ENCODE measurements around the gene LRRC25. TPM values are rescaled to one million over a fixed set of nuclear protein-coding genes. Genes with fewer than 3 reads are reported as not detected.

Gene LRRC25
- total RNA-seq, 1 experiment from 2014 or later = 0.12 TPM

DNA sequence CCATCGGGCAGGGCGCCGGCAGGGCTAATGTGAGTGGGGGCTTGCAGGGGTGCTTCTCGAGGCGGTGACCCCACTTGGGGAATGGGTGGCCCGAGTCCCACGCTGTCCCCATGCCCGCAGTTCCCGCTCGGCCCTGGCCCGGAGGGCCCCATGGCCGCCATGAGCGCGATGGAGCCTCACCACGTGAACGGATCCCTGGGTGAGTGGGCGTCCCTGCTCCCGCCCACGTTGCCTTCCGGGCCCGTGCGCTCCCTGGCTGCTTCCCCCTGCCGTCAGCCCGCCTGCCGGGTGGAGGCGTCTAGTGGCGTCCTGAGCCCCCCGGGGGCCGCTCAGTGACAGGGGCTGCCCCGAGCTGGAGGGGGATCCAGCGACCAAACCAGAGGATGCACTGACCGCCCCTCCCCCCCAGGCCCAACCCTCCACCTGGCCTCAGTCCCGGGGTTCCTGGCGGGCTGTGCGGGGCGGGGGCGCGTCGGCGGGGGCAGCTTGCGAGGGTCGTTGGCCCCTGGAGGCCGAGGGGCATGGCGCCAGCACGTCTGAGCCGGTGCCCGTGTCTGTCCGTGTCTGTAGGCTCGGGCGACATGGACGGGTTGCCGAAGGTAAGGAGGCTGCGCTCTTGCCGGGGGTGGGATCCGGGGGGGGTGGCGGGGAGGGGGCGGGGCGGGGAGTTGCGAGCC lies 35.7 kb upstream of the LRRC25 start:
- Histone ChIP-seq H3K9me3 (ENCODE audit: control insufficient read depth in 1 of 2, insufficient read depth in 1 of 2, low read depth in 1 of 2, low read length in 2 of 2) (no peaks in the 10 kb centered on the region), H3K36me3 (ENCODE audit: control insufficient read depth in 1 of 2, insufficient read depth in 2 of 2, low read length in 2 of 2) (peaks cover 3 to 8% of the 10 kb centered on the region in 2 experiments; a peak in 3 of 4 replicates), H3K4me3 (replicated peaks in 1 of 2; ENCODE audit: low read depth in 1 of 2, low read length in 2 of 2) (no peak overlapping the region), H3K9me2 (ENCODE audit: insufficient read depth) (no peaks in the 10 kb centered on the region), H4K20me1 (ENCODE audit: insufficient read depth) (no peaks in the 10 kb centered on the region), H3K79me2 (ENCODE audit: insufficient read depth, low read length) (peaks cover 9% of the 10 kb centered on the region; the same call in 1 of the 2 replicates), H2AFZ (ENCODE audit: low read depth, low read length, poor library complexity, severe bottlenecking) (no peak overlapping the region), H3K27ac (ENCODE audit: low read depth, low read length) (peak overlapping the region; percentile 14; the same call in 1 of the 2 replicates), H3K9ac (ENCODE audit: low read length) (no peak overlapping the region), H3K4me2 (ENCODE audit: low read length) (no peak overlapping the region), H3K4me1 (ENCODE audit: control insufficient read depth in 1 of 2, insufficient read depth in 2 of 2, low read length in 2 of 2) (peaks cover under 1 to 24% of the 10 kb centered on the region in 2 experiments), H3K27me3 (ENCODE audit: insufficient read depth, low read length) (no peaks in the 10 kb centered on the region)
- ChIA-PET RAD21 (ENCODE audit: low non-redundant PET in 1 of 2, low total read pairs in 2 of 2, uncharacterized antibody in 2 of 2, unreplicated experiment in 2 of 2) (no interaction called here), CTCF (no interaction called here), POLR2A (no interaction called here)
- ATAC-seq (no peak), DNase-seq (ENCODE audit: low read depth, low spot score) (no peak)
- TF ChIP-seq CEBPB (IDR thresholded peaks at IDR 0.05; ENCODE audit: low read depth) (no peak), JUND (IDR thresholded peaks at IDR 0.05) (no peak), EGR1 (IDR thresholded peaks at IDR 0.05; ENCODE audit: low read depth) (no peak), ELF1 (IDR thresholded peaks at IDR 0.05; ENCODE audit: borderline replicate concordance, low read depth) (no peak), SRF (IDR thresholded peaks at IDR 0.05; ENCODE audit: low read depth) (no peak), EZH2 (IDR thresholded peaks at IDR 0.05) (no peak), EZH2phosphoT487 (IDR thresholded peaks at IDR 0.05; ENCODE audit: borderline replicate concordance) (no peak), TCF7L2 (IDR thresholded peaks at IDR 0.05; ENCODE audit: borderline replicate concordance, extremely low read depth, insufficient read depth, insufficient read length) (no peak), RAD21 (IDR thresholded peaks at IDR 0.05; ENCODE audit: low read depth) (no peak), POLR2A (IDR thresholded peaks at IDR 0.05; ENCODE audit: borderline replicate concordance, extremely low read depth, insufficient read depth, insufficient read length) (no peak), MAX (IDR thresholded peaks at IDR 0.05) (no peak), ATF3 (IDR thresholded peaks at IDR 0.05) (no peak)
- intact Hi-C loops (cut with micrococcal nuclease) = no loop called here
- no TSS peak for BruUV-seq (replicated peaks)
